NCI-H460 (cell line): Measurements from ENCODE around the gene FASN. TPM values are rescaled to one million over a fixed set of nuclear protein-coding genes. Genes with fewer than 3 reads are reported as not detected.
A peak's percentile ranks its signal among the peaks of the same experiment; 100 is the strongest.

Source experiments
- DNase-seq: peaks from one replicate; pipeline ENCODE4 v3.0.0-alpha.2; 2016; ENCODE audit warnings: low read depth; ENCODE audit errors: extremely low read depth
- total RNA-seq: library from RNA; depleted of rRNA; stranded (reverse); fragments of >200 nt; shearing (Covaris generic); gene quantifications from 2 replicates; pipeline ENCODE4 v1.2.3, GENCODE V29; 2014

The FASN gene
- total RNA-seq, 1 experiment from 2014 or later, result 54.7 TPM

DNA sequence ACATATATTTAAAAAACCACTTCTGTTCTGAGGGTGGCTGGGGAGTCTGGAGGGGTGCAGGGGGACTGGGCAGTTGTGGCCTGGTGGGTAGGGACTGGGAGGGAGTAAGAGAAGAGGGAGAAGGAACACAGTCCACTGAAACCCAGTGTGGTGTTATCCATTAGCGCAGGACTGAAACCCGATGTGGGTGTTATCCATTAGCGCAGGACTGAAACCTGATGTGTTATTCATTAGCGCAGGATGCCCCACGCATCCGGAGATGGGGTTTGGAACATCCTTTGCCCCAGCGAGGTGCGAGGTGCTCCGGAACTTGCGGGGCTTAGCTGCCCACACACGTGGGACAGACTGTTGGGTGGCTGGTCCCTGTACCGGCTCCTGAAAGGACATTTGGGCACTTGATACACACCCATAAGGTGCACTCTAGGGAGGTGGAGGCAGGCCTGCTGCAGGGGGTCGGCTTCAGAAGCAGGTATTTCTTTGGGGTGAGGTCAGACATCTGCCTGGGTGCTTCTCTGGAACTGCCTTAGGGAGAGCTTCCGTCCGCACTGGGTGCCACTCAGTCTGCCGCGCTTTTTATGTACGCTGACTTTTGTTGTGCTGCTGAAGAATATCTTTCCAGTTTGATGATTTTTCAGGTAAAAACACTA is 20.3 kb upstream of the FASN start:
- DNase-seq, result no peak

DNA sequence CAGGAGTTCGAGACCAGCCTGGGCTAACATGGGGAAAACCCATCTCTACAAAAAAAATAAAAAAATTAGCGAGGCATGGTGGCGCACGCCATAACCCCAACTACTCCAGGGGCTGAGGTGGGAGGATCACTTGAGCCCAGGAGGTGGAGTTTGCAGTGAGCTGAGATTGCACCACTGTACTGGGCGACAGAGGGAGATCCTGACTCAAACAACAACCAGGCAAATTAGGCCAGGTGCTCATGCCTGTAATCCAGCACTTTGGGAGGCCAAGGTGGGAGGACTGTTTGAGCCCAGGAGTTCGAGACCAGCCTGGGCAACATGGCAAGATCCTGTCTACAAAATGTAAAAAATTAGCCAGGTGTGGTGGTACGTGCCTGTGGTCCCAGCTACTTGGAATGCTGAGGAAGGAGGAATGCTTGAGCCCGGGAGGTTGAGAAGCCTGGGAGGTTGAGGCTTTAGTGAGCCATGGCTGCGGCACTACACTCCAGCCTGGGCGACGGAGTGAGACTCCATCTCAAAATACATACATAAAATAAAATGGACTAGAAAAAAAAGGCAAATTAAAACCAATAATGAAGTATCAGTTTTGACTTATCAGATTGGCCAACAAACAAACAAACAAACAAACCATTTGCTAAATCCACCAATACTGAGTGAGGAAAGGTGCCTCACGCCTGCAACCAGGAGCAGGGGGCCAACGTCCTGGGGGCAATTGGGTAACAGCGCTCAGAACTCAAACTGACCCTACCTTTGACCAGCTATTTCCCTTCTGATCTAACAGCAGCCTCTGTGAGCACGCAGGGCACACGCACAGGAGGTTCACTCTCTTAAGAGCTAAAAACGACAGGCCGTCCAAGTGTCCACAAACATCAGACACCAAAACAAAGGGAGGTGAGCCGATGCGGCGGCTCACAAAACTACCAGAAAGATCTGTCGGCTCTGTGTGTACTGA is 19.4 kb upstream of the FASN start:
- no peak for DNase-seq

DNA sequence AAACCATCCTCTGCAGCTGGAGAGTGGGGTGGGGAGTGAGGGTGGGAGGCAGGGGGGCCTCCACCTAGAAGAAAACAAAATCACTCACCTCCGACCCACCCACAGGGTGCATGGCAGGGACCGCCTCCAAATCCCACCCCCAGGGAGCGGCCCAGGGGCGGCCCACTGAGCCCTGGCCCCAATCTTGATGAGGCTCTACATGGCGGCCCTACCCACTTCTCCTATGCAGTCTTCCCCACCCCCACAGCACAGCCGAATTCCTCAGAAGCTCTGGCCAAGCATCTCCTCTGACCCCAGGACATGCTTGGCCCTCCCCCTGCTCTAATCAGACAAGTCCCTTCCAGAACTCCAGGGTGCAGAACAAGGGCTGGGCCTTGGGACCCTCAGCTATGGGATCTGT is 18.2 kb upstream of the FASN start:
- DNase-seq, result no peak

DNA sequence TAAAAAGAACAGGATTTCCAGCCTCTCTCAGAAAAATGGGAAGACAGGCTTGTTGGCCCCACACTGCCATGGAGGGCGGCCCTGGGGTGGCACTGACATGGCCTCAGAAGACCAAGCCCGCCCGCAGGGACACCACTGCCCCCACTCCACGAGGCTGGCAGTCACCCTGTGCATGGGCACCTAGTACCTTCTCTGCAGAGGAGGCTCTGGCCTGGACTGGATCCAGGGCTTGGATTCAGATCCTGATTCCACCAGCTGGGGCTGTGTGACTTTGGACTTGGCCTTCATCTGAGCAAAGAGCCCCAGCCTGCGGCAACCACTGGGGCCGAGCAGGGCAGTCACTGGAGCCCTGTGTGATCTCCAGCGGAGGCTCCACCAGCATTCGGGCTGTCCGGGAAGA is 16.8 kb upstream of the FASN start:
- DNase-seq, result no peak

DNA sequence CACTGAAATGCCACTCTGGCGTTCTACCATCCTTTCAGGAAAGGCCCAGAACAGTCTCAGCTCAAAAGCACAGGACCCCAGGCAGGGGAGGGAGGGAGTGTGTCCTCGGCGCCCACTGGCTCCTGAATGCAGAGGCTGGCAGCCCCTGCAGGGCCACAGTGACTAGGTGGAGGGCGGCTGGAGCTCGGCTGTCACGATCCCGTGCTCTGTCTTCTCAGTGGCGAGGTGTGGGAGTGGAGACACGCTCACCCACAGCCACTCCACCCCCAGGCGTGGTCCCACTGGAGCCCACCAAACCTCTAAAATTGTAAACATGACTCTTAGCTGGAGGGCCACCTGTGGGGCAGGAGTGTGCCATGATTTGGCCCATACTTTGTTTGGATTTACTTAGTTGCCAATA is 16.4 kb upstream of the FASN start:
- no peak for DNase-seq

DNA sequence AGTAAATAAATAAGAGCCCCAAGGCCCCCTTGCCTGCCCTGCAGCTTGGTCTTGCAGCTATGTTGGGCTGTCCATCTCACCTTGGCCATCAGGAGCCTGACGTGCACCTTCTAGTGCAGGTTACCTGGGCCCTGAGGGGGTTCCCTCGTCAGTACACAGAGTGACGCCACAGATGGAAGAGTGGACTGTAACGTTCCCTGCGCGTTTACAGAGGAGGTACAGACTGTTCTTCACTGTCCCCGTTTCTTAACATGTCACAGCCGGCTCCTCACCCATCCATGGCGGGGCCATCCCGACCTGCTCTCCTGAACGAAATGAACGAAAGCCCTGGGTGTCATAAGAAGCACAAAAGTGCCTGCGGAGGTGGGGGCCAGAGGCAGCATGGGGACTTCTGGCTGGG is 15.9 kb upstream of the FASN start:
- DNase-seq, result no peak

DNA sequence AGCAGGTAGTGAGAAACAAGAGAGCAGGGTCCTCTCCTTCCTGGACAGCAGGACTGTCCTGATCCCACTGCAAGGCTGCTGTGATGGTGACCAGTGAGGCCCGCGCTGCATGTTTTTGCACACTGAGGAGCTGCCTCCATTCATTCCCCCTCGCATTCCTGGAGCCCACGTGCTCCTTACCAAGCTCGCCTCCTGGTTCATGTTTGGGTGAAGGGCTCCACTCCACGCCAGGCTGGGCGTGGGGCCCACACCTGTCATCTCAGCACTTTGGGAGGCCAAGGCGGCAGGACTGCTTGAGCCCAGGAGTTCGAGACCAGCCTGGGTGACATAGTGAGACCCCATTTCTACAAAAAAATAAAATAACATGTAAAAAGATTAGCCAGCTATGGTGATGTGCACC is 15.4 kb upstream of the FASN start:
- DNase-seq, result no peak

DNA sequence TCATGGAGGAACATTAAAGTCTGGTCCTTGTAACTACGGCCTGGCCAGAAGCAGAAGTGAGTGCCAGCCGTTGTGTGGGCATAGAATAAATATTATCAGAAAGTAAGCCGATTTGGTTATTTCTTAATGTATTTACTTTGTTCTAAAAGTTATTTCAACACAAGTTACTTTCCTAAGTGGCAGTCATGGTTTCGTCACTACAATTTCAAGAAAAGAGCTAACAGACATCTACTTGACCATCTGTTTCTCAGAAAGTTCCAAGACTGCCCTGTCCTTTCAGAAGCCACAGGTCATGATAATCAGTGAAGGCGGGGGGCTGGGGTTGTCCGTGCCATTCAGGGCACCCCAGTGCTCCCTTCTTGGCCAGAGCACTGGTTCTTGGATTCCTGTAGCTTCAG is 14.9 kb upstream of the FASN start:
- DNase-seq, result no peak

DNA sequence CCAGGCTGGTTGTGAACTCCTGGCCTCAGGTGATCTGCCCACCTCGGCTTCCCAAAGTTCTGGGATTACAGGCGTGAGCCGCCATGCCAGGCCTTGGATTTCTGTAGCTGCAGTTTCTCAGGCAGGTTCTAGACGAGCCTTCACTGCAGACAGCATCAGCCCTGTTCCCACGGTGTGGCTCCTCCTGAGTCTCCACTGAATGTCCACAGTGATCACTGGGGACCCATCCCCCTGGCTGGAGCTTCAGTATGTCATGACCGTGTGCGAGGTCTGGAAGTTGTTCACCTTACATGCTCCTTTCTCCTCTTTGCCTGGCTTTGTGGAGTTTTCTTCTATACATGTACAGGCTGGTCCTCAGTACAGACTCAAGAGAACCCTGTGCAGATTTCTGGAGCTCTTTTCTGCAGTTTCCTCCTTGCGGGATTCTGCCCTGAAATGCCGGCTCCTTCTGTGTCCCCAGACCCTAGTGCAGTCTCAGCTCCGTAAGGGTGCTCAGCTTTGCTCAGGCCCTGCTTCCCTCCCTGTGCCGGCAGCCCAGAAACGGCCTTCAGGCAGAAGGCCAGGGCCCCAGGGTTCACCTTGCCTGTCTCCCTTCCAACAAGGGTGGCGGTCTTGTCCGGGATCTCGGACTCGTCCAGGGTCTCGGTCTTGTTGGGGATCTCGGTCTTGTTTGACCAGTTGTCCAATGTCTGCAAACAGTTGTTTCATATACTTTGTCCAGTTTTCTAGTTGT is 14.3 kb upstream of the FASN start:
- no peak for DNase-seq

DNA sequence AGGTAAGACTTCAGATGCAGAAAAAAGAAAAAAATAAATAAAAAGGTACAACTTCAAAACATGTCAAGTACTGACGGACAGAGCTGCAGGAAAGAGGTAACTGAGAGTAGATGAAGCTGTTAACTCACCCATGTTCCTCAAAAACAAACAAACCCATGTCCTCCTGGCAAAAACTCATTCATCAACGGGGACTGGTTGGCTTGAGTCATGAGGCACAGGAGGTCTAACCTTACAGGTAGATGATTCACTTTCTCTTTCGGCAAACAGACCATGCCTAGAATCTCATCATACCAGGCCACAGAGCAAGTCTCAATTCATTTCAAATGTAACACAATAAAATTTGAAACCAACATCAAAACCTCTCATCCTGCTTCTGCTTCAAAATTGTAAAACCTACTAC is 12.3 kb upstream of the FASN start:
- DNase-seq, result no peak

DNA sequence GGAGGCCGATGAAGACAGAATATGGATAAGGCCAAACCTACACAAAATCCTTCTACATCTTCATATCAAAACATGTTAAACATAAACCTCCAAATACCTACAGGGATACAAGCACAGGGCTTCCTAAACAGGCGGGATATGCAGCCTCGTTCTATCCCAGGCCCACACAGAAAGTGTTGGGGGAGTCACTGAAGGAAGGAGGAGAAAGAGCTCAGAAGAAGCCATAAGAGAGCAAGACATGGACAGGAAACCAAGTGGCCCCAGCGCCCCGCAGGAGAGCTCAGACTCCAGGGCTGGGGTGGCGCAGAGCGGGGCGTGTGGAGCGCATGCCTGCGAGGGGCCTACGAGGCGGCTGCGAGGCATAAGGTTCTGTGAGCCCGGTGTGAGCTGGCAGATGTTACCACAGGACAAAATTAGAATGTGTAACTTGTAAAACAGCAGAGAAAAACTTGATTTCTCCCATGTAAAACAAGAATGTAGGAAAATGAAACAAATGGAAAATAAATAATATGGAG is 11.0 kb upstream of the FASN start:
- DNase-seq, result no peak

DNA sequence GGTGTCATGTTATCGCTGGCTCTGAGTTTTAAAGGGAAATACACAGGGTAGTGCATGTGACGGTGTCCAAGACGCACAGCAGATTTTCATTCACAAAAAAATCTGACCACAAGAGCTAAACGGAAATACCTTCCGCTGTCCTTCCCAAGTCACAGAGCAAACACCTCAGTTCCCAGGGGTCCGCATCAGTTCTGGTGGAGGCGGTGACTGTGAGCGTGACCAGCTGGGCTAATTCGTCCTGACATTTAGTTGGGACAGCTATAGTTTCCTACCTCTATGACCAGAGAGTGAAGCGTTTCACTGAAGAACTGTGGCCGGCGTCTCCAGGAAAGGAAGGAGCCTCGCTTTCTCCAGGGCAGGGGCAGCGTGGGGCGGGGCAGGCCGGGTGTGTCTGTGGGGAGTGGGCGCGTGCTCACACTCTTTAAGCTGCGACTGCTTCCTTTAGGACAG is 10.5 kb upstream of the FASN start:
- DNase-seq, result no peak

DNA sequence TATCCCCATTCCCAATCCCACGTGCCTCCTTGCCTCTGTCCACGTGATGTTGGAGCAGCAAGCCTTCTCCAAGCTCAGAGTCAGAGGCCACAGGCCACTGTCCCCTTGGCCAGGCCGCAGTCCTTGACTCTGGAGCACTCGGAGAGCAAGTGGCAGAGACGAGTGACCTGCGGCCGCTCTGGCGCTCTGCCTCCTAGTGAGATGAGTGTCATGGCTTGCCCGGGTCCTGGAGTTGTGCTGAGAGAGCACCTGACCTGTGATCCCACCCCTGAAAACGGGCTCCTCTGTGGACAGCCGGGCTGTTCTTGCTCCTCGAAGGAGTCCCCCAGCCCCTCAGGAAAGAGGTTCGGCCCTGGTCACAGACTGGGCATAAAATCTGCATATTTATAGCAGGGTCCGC is 10.0 kb upstream of the FASN start:
- no peak for DNase-seq

DNA sequence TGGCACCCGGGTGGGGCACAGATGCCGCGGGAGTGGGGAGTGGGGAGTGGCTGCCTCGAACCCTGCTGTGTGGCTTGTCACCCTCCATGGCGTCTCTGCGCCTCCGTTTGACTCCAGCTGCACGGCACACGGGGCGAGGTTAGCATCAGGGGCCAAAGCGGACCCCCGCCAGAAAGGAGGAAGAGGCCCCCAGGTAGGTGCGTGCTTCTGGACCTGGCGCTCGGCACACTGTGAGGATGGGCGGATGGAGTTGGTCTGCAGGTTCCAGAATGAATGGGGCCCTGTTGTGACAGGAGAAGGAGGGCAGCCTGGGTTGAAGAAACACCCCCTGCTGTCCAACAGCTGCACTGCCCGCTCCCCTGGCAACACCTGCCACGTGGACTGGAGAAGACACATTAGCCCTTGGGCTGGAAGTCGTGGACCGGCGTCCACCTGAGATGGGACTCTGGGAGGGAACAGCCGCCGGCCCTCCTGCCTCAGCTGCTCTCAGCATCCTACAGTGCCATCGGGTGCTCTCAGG is 9.4 kb upstream of the FASN start:
- DNase-seq, result no peak

DNA sequence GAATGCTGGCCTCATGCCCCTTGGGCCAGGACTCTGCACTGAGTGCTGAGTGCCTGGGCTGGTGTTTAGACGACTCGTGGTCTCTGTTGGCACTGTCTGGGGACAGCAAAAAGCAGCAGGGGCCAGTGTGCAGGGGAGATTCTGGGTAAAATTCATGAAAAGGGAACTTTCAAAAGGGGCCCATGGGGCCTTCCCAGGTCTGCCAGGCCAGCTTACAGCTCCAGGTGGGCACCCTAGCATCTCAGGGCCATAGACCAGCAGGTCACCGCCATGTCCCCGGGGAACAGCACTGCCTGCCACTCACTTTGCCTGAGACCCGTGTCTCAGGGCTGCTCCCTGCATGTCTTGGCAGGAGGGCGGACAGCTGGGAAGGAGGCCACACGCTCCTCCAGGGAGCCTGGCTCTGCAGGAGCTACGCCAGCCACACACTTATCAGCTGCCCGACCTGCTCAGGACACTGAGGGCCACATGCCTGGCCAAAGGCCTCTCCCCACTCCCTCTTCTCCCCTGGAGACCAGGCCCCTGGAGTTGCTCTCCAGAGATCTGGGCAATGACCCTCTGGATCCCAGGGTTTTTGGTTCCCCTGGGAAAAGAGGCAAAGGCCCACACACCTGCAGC is 8.8 kb upstream of the FASN start:
- no peak for DNase-seq

DNA sequence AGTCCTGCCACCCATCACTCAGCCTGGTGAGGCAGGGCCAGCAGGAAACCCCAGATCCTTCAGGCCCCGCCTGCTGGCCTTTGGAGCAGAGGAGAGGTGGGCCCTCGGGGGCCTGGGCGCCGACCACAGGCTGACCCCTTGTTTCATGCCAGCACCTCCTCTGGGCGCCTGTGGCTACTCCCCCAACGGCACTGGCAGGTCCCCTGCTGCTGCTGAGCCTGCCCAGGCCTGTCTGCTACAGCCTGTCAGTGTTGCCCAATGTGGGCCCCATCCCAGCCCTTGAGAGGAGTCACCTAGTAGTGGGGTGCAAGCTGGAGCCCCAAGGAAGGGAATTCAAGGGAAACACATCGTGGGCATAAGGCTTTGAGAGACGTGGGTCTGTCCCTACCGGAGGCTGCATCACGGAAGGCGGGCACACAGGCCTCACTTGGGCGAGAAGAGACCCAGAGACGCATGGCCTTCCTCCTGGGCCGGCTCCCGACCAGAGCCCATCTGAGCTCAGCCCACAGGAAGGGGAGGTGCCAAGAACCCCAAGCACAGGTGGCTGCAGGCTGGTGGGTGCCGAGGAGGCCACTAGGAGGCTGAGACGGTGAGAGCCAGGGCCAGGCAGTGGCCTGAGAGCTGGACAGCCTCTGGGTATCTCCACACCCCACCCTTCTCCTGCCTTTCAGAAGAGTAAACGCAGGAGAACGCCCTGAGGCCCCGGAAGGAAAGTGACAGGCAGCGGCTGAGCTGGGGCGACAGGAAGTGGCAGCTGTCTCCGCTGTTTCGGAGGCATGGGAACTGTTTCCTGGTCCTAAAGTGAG is 8.0 kb upstream of the FASN start:
- peak; percentile 80 for DNase-seq

DNA sequence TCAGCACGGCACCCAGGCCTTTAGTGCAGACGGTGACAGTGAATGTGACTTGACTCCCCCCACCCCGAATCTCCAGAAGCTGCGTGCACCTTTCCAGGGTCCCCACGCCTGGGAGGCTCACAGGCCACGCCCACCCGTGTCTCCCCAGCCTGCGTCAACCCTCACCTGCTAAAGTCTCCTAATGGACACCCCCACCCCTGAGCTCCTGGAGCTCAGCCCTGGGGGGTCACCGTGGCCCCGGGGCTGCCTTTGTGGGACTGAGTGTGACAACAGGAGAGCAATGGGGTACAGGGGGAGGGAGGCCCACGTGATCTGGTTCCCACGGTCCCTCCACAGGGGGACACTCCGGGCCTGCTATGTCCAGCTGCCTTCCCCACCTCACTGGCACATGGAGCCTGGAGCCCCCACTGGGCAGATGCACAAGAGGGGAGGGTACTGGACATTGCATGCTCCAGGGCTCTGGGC is 7.4 kb upstream of the FASN start:
- DNase-seq, result no peak

DNA sequence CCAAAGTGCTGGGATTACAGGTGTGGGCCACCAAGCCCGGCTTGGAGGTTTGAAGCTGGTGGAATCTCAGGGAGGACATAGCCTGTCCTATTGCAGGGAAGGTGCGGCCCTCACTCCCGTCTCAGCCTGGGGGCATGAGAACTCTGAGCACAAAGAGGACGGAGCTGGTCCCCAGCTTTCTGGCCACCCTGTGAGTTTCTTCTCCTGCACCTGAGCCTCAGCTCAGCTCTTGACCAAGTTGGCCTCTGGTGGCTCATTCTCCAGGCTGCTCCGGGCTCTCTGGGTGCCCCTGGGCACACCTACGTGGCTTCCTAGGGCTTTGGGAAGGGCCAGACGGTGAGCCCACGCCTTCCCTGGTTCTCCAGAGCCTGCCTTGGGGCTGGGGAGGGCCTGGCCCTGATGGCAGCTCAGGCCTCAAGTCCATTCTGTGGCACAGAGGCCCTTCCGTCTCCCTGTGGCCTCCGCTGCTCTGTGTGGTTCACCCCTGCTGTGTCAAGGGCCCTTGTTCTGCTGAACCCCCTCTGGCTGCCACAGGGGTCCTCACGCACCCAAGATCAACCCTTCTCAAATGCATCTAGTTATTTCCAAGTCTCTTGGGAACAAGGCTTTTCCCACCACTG is 6.9 kb upstream of the FASN start:
- DNase-seq, result no peak
